Activated CD4-positive, alpha-beta T cell treated with anti-CD3 and anti-CD28 coated beads for 24 hours (primary cell): ENCODE results near the gene RCAN1.
A peak's percentile ranks its signal among the peaks of the same experiment; 100 is the strongest.
"Not testable (repeated sequence)": the region's sequence is repeated elsewhere in the genome, so short reads cannot be mapped to it uniquely, and the experiment has no call there.

Experiments used
- DNase-seq, 2 donors: peaks; one replicate each; pipeline ENCODE4 v3.0.0-alpha.2; 2020; ENCODE audit warnings: low read depth in 2 of 2

Gene RCAN1

DNA sequence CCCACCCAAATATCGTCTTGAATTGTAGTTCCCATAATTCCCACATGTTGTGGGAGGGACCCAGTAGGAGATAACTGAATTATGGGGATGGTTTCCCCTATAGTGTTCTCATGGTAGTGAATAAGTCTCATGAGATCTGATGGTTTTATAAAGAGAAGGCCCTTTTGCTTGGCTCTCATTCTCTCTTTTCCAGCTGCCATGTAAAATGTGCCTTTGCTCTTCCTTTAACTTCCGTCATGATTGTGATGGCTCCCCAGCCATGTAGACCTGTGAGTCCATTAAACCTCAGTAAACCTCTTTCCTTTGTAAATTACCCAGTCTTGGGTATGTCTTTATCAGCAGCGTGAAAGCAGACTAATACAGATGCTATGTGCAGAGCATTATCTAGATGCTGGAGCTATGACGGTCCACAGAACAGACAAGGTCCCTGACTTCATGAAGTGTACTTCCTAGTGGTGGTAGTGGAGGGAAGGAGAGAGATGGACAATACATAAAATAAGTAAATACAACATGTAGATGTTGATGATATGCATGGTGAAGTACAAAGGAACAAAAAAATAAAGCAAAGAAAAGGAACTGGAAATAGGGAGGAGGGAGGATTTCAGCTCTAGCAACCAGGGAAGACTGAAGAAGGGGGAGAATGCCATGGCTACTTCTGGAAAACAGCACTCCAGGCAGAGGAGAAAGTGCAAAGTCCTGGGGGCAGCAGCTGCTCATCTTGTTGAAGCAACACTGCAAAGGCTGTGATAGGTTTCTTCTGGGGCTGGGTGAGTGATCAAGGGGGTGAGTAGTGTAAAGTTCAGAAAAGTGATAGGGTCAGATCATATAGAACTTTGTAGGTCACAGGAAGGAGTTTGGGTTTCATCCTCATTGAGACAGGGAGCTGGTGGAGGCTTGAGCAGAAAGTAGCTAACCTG lies 6.8 kb upstream of the RCAN1 start:
- DNase-seq, result no peak

DNA sequence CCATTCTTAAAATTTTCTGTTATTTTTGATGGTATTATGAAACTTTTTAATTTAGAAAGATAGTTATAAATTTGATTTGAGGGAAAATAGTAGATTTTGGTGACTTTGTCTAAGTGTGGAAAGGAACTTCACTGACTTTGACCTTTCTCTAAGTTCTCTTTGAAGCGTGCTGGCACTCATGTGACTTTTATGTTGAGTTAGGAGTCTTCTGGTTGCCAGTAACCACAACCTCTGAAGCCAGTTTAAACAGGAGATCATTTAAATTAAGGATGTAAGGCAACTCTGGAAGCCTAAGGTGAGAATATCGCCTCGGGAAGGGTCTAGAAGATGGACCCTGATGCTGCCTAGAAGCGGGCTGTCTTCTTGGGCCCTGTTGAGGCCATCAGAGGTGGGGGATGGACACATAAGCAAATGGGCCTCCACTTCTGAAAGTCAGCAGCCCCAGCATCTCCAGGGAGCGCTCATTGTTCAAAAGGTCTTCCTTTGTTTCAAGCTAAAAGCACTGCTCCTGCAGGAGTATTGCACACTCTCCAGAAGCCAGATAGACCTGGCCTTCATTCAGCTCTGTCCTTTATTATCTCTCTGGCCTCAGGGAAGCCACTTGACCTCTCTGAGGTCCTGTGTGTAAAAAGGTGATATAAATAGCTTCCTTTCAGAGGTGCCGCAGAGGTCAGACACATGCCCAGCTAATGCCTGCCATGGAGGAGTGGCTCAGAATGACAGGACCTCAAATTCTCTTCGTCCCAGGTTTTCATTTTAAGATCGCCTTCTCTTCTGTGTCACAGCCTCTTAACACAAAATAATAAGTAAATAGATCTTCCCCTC lies 5.1 kb upstream of the RCAN1 start:
- no peak for DNase-seq

DNA sequence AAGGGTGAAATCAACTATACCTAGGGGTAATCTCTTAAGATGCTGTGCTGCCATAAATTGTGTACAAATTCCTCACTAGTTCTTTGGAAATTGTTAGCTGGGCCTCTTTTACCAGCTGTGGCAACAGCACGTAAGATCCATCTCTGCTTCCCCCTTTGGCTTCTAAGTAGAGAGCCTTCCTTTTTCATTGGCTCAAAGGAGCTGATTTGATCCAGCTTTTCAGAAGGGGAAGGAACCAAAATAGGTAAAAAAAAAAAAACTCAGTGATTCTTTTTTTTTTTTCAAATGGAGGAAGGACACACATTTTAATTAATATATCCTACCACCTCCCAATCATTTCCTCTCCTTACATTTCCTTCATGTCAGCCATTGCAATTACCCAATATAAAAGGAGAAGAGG lies 4.0 kb upstream of the RCAN1 start:
- DNase-seq, result no peak

DNA sequence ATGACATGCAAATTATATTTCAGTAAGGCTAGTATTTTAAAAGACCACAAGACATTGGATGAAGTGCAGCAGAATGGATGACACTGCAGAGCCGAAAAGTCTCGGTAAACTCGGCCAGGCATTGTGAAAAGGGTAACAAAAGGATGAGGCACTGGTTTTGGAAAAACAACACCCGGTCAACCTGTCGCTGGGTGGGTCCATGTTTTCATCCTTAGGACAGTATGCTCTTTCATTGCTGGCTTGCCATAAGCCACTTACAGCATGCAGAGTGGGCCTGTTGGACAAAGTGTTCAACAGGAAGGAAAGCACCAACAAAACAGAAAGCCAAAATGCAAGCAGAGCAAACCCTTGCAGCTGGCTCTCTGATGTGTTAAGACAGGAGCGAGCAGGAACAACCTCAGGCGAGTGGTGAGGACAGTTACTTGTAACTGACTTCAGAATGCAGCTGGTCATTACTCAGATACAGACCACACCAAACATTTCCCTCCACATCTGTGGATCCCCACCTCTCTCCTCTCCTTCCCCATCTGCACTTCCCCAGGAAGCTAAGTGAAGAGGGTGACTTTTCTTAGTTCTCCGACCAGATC lies 2.9 kb upstream of the RCAN1 start:
- DNase-seq, result no peak

DNA sequence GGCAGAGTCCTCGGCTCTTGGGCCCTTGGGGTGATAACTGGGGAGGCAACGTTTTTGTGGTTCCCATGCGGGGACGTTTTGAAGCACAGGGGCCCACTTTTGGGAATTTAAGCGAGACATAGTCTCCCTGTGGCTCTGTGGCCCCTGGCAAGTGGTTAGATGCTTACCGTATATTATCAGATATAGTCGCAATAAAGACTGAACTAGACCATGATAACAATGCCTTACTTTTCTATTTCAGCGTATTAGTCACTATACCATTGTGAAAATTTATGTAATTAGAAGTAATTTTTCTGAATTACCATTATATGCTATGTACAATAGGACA lies 538 bp upstream of the RCAN1 start:
- no peak for DNase-seq

DNA sequence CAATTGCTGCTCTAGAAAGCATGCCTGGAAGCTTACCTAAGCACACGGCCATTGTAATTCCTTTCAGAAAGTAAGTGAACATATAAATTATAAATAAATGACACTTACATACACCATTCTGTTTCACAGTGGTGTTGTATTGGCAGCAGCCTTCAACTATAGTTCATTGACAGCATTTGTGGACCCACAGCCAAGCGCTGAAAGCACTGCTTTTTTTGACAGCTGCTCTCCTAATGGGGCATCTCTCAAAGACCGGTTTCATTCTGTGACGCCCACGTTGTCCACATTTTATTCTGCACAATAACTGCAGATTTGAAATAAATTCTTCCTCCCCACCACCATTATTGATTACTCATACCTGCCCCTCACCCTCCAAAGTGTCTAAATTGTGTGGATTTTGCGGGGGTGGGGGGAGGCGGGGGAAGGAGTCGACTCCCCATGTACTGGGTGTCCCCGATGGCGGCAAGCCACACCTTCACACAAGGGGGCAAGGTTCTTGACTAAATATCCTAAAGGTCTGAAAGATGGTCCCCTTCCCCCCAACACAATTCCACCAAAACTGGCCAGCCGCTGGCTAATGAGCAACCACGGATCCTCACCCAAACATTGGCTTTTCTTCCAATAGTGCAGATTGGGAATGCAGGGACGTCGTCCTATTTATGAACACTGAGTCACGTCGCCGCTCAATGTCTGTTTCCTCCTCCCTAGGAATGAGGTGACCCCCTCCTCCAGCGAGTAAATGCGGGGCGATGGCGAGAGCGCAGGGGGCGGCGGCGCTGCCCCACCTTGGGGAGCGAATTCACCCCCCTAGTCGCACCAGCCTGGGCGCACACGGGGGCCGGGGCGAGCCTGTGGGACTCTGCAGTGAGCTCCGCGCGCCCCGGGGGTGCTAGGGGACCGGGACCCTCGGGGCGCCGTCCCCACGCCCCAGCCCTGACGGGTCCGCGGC lies 960 bp downstream of the RCAN1 start:
- no peak for DNase-seq

DNA sequence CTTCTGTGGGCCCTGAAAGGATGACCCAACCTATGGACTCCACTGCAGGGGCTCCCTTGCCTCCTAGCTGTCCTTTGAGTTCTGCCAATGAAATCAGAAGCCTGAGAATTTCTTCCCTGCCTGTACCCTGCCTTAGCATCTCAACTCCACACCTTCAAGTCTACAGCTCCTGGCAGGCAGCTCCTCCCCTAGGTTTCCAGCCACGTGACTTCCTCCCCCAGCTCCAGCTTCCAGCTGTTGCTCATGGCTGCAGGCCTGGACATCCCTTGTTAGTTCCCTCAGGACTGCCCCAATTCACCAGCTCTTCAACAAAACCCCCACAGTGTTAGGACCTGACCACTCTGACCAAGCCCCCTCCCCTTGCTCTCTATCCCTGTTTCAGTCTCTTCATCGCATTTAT lies 2.4 kb downstream of the RCAN1 start:
- no peak for DNase-seq

DNA sequence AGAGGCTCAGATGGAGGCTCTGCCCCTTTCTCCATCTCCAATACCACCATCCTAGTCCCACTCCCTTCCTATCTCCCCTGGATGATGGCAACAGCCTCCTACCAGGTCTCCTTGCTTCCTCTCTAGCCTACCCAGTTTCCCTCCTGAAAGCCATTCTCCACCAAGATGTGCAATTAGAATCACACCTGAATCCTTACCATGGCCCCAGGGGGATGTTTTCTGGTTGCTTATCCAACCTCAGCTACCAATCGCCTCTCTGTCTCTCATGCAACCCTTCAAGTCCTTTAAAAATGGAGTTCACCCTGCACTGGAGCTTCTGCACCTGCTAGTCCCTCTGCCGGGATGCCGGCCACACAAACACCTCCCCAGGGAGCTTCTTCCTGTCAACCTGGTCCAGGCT lies 2.9 kb downstream of the RCAN1 start:
- DNase-seq, result no peak

DNA sequence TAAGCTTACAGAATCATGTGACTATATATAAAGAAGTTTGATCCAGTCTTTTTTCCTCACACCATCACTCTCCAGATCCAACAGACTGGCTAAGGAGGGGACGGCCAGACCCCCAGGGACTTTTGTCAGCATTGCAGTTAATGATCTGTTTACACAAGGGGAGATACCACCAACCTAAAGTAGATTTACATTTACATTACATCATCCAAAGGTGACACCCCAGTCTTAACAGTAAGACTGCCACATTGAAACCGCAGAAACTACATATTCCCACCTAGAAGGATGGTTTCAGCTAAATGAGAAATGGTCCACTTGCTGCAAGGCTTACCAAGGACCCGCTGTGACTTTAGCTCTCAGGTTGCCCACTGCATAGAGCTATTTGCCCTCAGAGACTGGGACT lies 3.4 kb downstream of the RCAN1 start:
- no peak for DNase-seq

DNA sequence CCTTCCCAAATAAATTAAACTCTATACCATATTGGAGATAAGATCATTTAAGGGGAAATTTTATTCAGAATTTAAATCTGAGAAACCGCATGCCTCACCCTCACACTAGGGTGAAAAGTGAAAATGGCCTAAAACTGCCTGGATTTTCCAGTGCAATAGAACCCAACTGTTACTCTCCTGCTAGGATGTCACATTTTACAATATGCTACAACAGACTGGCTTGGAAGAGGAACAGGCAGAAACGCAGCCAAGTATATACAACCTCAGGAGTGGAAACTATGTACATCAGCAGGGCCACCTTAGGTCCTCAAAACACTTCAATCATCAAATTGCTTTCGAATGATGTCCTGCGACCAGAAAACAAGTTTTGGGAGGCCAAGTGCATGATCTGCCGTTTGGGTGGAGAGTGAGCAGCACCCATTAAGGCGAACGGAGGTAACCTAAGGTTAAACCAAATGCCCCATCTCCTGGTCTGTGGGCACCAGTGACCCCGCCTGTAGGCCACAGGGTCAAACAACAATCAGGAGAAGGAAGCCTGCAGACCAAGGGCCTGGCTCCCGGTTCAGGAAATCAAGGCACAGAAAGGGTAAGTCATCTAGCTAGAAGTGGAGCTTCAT lies 4.9 kb downstream of the RCAN1 start:
- no peak for DNase-seq

DNA sequence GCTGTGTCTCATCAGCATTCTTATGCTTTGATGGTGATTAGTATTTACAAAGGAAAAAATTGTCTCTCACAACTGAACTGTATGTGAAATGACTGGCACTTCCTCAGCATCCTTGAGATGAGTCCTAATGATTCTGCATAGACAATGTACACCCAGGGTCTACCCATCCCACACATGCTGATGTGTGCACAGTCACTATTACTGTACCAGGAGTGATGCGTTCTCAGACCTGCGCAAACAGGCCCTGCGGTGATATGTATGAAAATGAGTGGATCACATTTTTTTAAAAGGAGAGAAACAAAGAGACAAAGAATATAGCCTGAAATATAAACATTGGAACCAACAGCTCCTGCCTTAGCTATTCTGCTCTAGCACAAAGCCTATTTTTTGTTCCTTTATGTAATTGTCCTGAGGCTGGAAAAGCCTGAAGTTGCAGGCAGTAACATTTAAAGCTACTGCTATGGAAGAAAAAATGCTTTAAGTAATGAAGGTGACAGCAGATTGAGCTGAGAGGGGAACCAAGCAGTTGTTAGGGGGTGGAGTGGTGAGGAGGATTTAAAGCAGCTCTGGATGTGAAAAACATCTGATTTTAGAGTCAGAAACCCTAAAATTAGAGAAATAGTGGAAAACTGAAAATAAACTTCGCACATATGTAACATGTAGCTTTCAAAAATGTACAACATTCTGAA lies 5.5 kb downstream of the RCAN1 start:
- DNase-seq, result no peak

DNA sequence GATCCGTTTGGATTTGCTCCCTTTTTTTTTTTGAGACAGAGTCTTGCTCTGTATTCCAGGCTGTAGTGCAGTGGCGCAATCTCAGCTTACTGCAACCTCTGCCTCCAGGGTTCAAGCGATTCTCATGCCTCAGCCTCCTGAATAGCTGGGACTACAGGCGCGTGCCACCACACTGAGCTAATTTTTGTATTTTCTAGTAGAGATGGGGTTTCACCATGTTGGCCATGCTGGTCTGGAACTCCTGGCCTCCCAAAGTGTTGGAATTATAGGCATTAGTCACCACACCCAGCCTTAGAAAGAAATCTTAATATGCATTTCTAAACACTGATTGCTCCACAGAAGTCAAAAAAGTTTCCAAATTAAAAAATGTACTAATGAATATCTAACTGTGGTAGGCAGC lies 7.5 kb downstream of the RCAN1 start:
- DNase-seq, result not testable (repeated sequence)

DNA sequence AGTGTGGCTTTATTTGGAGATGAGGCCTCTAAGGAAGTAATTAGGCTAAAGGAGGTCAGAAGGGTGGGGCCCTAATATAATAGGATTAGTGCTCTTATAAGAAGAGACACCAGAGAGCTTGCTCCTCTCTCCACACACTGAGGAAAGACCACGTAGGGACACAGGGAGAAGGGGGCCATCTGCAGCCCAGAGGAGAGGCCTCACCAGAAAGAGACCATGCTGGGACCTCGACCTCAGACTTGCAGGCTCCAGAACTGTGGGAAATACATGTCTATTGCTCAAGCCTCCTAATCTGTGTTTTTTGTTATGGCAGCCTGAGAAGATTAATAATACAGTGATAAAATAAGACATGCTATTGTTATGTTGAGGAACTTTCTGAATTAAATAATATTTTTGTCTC lies 8.3 kb downstream of the RCAN1 start:
- DNase-seq, result no peak

DNA sequence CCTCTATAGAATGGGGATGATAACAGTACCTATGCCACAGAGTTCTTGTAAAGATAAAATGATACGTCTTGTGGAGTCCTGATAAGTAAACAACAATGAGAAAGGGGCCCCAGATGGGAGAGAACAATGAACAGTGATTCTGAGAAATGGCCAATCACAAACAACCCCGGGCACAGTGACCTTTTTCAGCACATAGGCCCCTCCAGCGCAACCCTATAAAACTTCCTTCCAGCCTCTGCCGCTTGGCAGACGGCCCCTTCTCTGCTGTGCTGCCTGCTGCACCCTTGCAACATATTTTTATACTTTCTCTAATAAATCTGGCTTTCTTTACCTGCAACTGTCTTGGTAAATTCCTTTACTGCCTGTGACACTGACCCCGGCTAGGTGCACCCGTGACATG lies 8.9 kb downstream of the RCAN1 start:
- DNase-seq, result no peak

DNA sequence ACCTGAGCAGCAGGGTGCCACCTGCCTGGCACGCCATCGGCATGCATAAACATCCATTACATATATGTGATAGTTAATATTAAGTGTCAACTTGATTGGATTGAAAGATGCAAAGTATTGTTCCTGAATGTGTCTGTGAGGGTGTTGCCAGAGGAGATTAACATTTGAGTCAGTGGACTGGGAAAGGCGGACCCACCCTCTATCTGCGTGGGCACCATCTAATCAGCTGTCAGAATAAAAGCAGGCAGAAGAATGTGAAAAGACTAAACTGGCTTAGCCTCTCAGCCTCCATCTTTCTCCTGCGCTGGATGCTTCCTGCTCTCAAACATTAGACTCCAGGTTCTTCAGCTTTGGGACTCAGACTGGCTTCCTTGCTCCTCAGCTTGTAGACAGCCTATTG lies 10.0 kb downstream of the RCAN1 start:
- DNase-seq, result not testable (repeated sequence)

DNA sequence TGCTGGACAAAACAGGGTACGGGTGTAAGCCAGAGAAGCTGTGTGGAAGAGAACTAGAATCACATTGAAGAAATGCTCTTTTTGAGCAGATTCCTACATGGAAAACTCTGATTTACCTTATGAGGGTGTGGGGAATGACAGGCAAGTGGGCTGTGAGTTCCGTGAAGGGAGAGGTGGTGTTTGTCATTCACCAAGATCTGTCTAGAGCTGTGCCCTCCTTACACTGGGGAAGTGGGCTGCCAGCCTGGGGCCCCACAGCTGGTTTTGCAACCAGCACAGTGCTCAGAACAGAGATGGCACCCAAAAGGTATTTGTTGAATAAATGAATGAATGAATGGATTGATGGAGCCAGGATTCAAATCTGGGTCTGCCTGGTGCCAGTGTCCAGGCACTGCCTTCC lies 10.4 kb downstream of the RCAN1 start:
- DNase-seq, result no peak

DNA sequence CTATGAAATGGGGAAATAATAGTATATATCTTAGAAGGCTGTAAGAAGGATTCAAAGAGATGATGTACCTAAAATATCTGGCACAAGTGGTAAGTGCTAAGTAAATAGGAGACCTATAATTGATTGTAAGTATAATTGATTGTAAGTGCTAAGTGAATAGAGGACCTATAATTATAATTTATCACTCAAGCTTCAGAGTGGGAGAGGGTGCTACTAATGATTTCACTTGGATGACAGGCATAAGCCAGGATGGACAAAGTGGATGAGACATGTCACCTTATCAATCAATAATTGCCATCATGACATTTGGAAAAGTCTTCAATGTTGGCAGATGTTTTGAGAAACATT lies 11.2 kb downstream of the RCAN1 start:
- DNase-seq, result no peak

DNA sequence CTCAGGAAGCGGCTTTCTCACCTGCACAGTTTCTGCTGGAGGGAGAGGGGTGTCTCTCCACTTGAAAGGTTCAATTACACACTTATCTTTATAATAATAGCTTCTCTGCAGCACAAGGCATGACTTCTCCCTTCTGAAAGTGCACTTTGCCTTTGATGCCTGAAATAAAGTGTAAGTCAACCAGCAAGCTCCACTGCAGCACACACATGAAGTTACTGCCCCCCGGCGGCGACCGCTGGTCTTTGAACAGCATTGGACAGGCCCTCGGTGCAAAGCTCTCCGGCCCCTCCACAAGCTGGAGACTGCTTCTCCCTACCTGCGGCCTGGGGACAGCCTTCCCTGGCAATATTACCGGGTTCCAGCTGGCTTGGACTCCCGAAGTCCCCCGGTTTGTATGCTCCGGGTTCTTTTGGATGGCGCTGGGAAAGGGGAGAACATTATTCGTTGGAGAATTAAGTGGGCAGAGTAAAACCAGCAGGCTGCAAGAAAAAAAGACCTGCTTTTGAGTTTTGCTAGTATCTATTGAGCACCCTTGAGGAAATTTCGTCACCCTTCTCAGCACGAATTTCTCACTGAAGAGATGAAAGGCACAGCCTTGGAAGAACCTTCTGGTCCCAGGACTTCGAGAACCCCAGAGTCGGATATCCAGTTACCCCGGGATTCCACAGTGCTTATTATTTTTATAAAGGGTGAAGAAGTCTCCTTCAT lies 11.8 kb downstream of the RCAN1 start:
- peak; percentile 38 to 61 for DNase-seq

DNA sequence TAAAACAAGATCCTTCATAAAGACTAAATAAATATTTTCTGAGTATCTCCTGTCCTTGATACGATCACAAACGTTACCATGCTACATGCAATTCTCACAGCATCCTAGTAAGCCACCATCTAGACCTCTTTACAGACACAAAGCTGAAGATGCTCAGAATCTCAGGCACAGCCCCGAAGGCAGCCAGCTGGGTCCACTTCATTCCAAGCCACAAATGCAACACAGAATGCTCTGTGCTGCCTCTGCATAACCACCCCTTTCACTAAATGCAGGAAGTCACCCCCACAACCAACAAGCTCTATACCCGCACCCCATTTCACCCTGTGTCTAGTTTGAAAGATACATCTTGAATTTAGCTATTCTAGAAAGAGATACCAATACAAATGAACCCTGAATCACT lies 12.9 kb downstream of the RCAN1 start:
- DNase-seq, result no peak

DNA sequence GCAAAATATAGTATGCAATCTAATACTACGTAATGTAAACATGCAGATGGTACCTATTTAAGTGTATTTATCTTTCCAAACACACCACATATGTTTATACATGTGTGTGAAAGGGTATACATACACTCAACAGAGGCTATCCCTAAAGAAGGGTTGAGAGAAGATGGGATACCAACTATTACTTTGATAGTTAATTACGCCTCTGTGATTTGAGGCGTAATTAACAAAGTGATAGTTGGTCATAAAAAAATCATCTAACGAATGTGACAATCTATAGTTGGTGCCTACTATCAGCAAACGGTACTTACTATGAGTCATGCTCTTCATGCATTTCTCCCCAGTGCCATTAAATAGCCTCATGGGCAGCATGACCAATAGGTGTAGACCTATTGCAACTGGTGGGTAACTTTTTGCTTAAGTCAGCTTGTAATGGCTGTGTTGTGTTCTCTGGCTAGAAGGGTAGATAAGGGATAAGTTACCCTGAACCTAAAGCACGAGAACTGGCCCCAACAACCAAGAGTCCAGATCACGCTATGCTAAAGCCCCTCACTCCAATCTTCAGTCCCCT lies 15.3 kb downstream of the RCAN1 start:
- DNase-seq, result no peak
